Stimulated activated CD8-positive, alpha-beta memory T cell treated with anti-CD3 and anti-CD28 coated beads, Interleukin-7, amount 100 ng/mL, for 4 hours (primary cell): ENCODE results near the gene BHLHE40.

Source experiments
- DNase-seq, 2 donors: peaks; one replicate each; pipeline ENCODE4 v3.0.0-alpha.2; 2020; ENCODE audit warnings: low read depth in 2 of 2

The BHLHE40 gene

DNA sequence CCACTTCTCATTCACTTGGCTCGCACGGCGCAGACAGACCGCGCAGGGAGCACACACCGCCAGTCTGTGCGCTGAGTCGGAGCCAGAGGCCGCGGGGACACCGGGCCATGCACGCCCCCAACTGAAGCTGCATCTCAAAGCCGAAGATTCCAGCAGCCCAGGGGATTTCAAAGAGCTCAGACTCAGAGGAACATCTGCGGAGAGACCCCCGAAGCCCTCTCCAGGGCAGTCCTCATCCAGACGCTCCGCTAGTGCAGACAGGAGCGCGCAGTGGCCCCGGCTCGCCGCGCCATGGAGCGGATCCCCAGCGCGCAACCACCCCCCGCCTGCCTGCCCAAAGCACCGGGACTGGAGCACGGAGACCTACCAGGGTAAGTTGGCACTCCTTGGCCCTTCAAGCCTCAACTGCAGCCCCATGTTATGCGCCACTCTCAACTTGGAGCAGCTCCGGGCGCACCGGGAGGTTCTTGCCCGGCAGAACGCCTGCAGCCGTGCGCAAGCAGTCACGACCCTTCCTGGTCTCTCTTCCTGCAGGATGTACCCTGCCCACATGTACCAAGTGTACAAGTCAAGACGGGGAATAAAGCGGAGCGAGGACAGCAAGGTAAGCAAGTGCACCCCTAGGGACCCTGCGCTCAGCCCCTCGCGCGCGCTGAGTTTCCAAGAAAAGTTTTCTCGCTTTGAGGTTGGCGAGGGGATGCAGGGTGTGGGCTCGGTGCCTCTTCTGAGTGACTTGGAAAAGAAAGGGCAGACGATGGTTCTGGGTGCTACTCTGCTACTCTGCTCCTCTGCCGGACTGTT, at the start of gene BHLHE40:
Gene BHLHE40 (plus strand): TSS at position 10 of the 801 bp plus-strand sequence. CDS start 282 bp downstream, at position 292.
- no peak for DNase-seq

DNA sequence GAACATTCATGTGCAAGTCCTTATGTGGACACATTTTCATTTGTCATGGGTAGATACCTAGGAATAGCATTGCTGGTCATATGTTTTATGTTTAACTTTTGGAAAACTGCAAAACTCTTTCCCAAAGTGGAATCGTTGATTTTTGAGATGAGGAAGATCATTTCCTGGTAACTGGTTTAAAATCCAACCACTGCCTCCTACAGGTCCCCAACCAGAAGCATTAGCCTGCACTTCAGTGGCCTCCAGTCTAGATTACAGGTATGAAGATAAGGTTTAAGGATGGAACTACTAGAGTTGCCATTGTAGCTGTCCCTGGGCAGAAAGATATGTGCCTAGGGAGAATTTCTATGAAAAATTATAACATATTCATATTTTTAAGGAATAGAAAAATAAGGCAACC, 48.7 kb upstream of the BHLHE40 start:
- DNase-seq: no peak

DNA sequence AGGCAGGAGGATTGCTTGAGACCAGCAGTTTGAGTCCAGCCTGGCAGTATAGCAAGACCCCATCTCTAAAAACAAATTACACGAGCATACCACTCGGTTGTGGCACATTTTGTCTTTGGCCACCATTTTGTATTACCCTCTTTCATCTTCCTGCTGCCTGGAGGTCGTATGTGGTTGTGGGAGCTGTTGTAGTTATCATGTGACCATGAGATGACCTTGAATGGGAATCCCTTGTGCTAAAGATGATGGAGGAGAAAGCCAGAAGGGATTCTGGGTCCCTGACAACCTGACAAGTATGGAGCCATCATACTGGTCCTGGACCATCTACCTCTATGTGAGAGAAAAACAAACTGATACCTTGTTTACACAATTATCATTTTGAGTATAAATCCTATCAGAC, 45.2 kb upstream of the BHLHE40 start:
- DNase-seq: no peak

DNA sequence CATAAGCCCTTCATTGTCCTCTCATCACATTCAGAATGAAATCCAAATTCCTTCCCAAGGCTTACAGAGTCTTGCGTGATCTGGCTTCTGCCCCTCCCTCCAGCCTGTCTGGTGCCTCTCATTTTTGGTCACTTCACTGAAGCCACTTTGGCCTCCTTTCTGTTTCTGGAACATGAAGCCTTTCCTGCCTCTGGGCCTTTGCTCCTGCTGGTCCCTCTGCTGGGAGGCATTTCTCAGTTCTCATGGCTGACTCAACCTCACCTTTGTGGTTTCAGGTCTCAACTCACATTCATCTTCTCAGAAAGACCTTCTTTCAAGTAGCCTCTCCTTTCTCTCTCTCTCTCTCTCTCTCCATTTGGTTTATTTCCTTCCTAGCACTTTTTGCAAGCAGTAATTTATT, 43.9 kb upstream of the BHLHE40 start:
- DNase-seq: no peak

DNA sequence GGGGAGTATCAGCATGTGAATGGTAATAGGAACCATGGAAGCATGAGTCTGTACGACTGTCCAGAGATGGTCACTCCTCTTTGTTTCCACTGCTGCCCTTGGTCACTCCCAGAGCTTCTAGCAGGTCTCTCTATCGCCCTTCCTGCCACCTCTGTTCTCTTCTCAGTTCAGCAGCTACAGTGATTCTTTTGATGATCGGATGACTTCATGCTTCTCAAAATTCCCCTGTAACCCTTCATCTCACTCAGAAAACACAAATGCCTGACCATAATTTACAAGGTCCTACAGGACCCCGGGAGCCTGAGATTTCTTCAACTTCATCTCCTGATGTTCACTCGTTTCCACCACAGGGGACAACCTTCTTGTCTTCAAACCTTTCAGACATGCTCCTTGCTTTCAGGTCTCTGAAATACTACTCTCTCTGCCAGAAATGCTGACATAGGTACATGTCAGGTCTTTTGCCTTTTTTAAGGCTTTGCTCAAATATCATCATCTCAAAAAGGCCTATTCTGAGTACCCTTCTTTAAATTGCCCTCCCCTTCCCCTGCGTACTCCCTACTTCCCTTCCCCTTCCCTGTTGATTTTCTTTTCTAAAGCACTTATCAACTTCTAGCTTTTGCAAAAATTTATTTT, 42.1 kb upstream of the BHLHE40 start:
- DNase-seq: no peak

DNA sequence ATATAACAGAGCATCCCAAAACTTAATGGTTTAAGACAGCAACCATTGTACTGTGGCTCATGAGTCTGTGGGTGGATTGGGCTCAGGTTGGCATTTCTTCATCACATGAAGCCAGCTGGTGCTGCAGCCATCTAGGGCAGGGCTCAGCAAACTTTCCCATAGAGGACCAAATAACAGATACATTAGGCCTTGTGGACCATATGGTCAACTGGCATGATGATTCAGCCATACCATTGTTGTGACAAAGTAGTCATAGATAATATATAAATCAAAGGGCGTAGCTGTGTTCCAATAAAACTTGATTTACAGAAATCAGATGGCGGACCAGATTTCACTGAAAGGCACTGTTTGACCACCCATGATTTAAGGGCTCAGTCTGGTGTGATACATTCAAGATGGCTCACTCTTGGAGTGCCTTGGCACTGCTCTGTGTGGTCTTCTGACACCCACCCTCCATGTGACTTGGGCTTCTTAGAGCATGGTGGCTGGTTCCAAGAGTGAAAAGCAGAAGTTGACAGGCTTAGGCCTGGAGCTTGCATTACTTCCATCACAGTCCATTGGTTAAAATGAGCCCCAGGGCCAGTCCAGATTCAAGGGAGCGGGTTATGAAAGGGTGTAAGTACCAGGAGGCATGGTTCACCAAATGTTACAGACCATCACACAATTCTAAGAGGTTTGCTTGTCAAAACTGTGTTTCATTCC, 40.8 kb upstream of the BHLHE40 start:
- DNase-seq: no peak

DNA sequence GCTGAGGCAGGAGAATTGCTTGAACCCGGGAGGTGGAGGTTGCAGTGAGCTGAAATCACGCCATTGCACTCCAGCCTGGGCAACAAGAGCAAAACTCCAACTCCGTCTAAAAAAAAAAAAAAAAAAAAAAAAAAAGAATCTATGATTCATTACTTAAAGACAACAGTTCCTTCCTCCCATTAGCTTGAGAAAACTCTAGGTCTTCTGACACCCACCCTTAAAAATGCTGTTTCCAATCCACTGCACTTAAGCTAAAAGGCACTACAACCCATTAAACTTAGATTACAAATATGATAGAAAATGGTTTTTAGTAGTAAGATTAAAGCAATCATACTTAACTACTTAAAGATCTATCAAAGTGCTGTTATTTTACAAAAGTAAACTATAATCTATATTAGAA, 40.0 kb upstream of the BHLHE40 start:
- no peak for DNase-seq

DNA sequence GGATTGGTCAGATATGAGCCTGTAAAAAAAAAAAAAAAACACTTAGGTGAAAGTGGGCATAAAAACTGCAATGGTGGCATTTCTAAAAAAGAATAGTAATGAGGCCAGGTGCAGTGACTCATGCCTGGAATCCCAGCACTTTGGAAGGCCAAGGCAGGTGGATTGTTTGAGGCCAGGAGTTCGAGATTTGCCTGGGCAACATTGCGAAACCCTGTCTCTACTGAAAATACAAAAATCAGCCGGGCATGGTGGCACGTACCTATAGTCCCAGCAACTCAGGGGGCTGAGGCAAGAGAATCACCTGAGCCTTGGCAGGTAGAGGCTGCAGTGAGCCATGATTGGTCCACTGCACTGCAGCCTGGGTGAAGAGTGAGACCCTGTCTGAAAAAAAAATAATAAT, 38.3 kb upstream of the BHLHE40 start:
- no peak for DNase-seq

DNA sequence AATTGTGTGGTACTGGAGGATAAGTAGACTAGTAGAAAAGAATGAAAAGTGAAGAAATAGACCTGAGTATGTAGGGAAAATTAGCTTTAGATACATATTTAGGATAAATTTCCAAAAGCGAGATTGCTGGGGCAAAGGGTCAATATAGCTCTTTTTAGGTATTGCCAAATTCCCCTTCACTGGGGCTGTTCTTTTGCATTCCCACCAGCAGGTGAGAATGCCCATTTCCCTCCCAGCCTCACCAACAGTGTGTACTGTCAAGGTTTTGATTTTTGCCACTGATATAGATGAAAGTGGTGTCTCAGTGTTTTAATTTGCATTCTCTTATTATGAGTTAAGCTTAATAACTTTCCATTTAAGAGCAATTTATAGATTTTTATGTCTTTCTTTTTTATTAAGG, 35.7 kb upstream of the BHLHE40 start:
- no peak for DNase-seq

DNA sequence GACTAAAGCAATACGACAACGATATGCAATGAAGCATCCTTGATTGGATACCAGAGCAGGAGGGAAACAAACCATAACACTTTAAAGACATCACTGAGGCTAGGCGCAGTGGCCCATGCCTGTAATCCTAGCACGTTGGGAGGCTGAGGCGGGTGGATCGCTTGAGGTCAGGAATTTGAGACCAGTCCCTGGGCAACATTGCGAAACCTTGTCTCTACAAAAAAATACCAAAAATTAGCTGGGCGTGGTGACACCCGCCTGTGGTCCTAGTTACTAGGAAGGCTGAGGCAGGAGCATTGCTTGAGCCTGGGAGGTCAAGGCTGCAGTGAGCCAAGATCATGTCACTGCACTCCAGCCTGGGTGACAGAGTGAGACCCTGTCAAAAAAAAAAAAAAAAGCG, 33.9 kb upstream of the BHLHE40 start:
- no peak for DNase-seq

DNA sequence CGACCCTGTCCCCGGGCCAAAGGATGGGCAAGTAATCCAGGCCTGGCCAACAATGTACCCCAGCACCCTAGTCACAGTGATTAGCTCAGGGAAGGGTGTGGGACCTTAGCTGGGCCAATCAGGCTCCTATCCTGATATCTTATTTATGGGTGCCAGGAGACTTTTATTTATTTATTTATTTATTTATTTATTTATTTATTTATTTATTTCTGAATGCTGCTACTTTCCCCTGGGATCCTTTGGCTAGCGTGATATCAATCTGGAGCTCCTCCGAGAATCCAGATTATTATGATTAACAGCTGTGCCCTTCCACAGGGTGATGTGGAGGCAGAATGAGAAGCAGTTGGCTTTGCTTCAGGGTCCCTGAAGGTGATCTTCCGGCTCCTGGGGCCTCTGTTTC, 32.2 kb upstream of the BHLHE40 start:
- no peak for DNase-seq

DNA sequence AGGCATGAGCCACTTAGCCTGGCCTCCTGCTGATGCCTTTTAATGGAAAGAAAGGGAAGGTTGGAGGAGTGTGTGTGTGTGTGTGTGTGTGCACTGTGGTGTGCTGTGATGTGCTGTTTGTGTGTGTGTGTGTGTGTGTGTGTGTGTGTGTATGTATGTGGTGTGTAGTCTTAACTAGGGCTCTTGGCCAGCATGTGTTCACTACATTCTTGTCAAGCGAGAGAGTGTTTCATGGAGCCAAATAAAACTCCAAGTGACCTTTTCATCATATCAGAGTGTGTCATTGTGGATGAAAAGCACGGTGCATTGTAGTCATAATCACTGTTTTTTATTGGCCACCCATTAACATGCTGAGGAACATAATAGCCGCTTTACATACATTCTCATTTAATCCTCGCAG, 30.8 kb upstream of the BHLHE40 start:
- no peak for DNase-seq

DNA sequence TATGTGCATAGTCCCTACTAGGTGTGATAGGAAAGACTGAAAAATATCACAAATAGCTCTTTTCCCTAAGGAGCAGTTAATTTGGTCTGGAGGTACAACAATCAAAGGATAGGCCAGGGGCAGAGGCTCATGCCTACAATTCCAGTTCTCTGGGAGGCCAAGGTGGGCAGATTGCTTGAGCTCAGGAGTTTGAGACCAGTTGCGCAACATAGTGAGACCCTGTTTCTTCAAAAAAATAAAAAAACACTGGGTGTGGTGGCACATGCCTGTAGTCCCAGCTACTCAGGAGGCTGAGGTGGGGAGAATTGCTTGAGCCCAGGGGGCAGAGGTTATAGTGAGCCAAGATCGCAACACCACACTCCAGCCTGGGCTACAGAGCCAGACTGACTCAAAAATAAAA, 30.2 kb upstream of the BHLHE40 start:
- DNase-seq: no peak

DNA sequence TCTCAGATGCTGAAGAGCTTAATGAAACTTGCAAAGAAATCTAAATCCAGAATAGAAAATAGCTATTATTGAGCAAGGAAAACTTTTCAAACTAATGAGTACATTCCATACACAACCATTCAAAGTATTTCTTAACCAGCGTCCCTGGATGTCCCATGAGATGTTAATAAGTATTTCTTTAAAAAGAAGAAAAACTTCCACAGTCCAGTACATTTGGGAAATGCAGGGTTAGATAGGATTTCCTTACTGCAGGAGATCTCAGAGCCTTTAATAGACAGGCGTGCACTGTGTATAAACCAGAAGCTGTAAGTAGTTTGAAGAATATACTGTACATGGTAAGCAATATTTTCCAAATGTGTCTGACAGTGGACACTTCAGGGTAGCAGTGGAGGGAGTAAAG, 29.6 kb upstream of the BHLHE40 start:
- DNase-seq: no peak

DNA sequence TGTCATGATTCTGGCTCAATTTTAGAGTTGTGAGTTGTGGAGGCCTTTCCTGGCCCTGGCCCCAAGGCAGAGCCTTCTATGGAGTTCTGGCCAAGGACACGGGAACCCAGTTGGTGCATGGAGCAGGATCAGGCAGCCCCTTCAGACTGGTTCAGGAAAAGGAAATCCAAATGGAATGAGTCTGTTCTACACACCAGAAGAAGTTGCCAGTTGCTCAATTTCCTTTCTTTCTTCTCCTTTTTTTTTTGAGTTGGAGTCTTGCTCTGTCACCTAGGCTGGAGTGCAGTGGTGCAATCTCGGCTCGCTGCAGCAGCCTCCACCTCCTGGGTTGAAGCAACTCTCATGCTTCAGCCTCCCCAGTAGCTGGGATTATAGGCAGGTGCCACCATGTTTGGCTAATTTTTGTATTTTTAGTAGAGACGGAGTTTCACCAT, 28.9 kb upstream of the BHLHE40 start:
- DNase-seq: no peak

DNA sequence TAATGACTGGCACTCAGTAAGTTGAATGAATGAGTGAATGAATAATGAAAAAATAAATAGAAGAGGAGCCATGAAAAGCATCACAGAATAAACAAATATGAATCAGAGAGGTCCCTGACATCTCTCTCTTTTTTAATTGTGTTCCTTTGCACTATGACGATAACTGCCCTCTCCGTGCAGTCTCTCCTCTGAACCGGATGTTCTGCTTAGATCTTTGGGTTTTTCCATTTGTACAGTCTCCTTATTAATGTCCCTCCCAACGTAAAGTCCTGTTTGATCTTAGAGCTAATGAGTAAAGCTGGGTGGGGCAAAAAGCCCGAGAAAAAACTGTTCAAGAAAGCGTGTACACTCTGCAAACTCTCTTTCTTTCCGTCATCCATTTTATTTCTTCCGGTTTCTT, 28.3 kb upstream of the BHLHE40 start:
- no peak for DNase-seq

DNA sequence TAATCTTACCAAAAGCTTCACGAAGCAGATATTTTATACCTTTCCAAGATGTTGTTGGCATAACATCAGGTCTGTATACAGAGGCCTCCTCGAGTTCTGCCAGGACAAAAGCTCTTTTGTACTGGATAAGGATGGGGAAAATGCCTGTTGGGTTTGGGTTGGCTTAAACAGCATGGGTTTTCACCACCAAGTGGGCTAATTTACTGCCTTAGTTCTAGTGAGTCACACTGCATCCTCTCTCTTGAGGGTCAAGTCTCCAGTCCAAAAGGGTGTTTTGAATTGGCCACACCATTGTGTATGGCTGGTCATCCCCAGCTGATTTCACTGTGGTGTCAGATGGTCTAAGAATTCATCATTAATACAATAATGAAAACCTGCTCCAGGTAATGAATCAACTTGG, 26.1 kb upstream of the BHLHE40 start:
- DNase-seq: no peak

DNA sequence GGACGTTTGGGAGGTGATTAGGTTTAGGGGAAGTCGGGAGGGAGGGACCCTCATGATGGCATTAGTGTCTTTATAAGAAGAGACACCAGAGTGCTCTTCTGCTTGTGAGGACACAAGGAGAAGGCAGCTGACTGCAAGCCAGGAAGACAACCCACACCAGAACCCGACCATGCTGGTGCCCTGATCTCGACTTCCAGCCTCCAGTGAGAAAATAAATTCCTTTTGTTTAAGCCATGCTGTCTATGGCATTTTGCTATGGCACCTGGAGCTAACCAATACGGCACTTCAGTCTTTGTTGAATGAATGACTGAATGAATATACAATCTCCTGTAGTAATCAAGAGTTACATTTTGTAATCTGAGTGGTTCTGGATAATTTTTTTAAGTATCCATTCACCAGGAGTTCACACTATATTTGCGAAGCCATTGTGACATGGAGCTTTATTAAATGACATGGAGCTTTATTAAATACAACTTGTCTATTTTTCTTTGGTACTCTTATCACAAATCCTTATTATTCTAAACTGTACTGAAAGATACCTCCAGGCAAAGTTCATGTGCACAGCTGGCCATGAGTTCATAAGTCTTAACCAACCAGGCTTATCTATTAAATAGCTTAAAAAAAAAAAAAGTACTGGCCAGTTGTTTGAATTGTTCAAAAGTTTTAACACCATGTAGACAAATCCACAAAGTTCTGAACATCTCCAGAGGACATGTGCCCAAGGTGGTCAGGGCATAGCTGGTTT, 24.8 kb upstream of the BHLHE40 start:
- DNase-seq: no peak

DNA sequence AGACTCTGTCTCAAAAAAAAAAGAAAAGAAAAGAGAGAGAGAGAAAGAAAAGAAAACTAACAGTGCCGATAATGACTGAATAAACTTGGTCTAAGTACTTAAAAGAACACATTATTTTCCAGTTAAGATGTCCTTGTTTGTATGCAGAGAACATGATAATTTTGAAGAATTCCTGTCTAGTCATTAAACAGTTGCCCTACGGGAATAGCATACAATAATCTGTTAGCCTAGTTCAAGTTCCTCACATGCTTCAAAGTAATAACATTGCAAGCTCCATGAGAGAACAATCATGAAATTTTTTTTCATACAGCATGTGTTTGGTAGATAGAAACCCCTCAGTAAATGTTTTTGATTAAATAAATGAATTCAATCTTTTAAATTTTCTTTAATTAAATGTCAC, 23.1 kb upstream of the BHLHE40 start:
- DNase-seq: no peak

DNA sequence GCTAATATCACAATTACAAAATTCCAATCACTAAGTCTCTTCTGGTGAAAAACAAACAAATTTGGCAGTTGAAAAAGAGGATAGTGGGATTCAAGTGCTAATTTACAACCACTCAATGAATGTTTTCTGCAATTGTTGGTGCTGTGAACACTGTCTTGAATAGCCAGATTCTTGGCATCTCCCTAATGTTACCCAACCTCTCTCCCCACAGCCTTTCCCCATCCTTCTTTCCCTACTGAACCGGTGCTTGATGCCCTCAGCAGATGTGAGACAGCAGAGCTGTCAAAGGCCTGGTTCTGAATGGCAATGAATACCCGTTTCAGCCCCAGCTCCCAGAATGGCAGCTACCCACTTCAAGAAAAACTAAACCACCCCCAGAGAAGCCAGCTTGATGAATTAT, 22.5 kb upstream of the BHLHE40 start:
- no peak for DNase-seq

DNA sequence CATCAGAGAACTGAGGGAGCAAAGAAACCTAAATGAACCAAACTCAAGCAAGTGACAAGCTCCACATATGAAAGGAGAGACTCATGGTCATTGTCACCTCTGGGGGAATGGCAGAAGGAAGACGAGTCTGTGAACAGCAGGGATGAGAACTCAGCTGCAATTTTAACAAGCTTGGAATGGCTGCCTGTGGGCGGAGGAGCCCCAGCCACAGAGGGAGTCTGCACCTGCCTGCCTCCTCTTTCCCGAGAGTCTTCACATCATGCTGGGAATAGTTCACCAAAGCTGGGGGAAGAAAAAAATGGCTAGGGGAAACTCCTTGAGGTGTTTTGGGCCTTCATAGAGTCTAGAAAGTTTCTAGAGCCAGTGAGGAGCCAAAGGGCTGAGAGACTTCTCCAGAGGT, 21.3 kb upstream of the BHLHE40 start:
- DNase-seq: no peak

DNA sequence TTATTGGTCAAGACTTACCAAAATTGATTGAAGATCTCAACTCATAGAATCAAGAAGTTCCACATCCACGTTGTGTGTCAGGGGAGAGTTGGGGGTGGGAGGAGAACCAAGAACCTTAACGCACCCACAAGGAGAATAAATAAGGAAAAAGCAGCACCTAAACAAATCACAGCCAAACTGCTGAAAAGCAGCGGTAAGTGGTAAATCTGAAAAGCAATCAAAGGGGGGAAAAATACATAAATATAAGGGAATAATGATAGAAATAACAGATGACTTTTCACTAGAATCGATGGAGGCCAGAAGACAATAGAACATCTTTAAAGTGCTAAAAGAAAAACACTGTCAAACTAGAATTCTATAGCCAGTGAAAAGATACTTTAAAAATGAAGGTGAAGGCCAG, 20.1 kb upstream of the BHLHE40 start:
- DNase-seq: no peak
